Heart left ventricle (tissue), 16 donors: ENCODE data around the gene TCFL5. TPM values are rescaled to one million over a fixed set of nuclear protein-coding genes. Genes with fewer than 3 reads are reported as not detected.

Experiments
- ATAC-seq, 4 donors: fragments of 200-7000 bp; cut with Tn5 transposase; one replicate each; pipeline ENCODE4 v1.9.1; 2020 to 2022; ENCODE audit warnings: moderate library complexity in 4 of 4, mild to moderate bottlenecking in 3 of 4, moderate number of reproducible peaks in 1 of 4
- DNase-seq, 5 donors: peaks; one replicate each; pipeline ENCODE4 v3.0.0-alpha.2; 2020
- H3K27ac ChIP-seq, 12 donors: fragments of 200-600 bp; sonication (generic) in 4 of 12; one replicate each; pipeline versions ENCODE4 v1.5.0 to v1.8.0; 2016 to 2022; ENCODE audit warnings: mild to moderate bottlenecking in 2 of 12
- H3K27me3 ChIP-seq, 9 donors: fragments of 200-600 bp; sonication (generic) in 2 of 9; one replicate each; pipeline versions ENCODE4 v1.5.1 to v1.8.0; 2016 to 2022; ENCODE audit warnings: mild to moderate bottlenecking in 3 of 9
- H3K36me3 ChIP-seq, 9 donors: fragments of 200-600 bp; sonication (generic) in 2 of 9; one replicate each; pipeline versions ENCODE4 v1.5.0 to v1.8.0; 2018 to 2022; ENCODE audit warnings: mild to moderate bottlenecking in 2 of 9
- H3K4me1 ChIP-seq, 12 donors: fragments of 200-600 bp; sonication (generic) in 4 of 12; one replicate each; pipeline versions ENCODE4 v1.5.0 to v1.8.0; 2016 to 2022; ENCODE audit warnings: mild to moderate bottlenecking in 3 of 12
- H3K4me3 ChIP-seq, 12 donors: fragments of 200-600 bp; sonication (generic) in 4 of 12; one replicate each; pipeline versions ENCODE4 v1.5.0 to v1.8.0; 2017 to 2022; ENCODE audit warnings: mild to moderate bottlenecking in 9 of 12, moderate library complexity in 4 of 12
- H3K9me3 ChIP-seq, 12 donors: fragments of 200-600 bp; sonication (generic) in 4 of 12; one replicate each; pipeline versions ENCODE4 v1.5.0 to v1.8.0; 2016 to 2022; ENCODE audit warnings: mild to moderate bottlenecking in 1 of 12
- CTCF ChIP-seq, 12 donors: fragments of 200-600 bp; sonication (generic) in 4 of 12; IDR thresholded peaks; one replicate each; pipeline versions ENCODE4 v1.5.0 to v1.8.0; 2018 to 2022; ENCODE audit warnings: antibody characterized with exemption in 12 of 12, mild to moderate bottlenecking in 5 of 12
- POLR2A ChIP-seq, 2 donors: fragments of 450-650 bp; IDR thresholded peaks; one replicate each; pipeline ENCODE4 v1.6.1; 2017; ENCODE audit warnings: antibody characterized with exemption in 2 of 2, mild to moderate bottlenecking in 2 of 2, moderate library complexity in 2 of 2
- WGBS, 4 donors: extraction: QIAGEN DNeasy Blood & Tissue Kit in 2 of 4; methylation state at CpG; one replicate each; pipeline versions ENCODE4 v1.1.5 to v1.1.7; 2013 to 2018; 5-methylcytosine and 5-hydroxymethylcytosine counted together
- intact Hi-C, 10 donors: fragments of 100-400 bp; cut with DNase I; formaldehyde crosslinking; loops; one replicate each; pipeline versions ENCODE4 v1.11.1 to v1.14.2; 2022
- long read RNA-seq, 3 donors: library from polyadenylated mRNA; unstranded; transcript quantifications; one replicate each; pipeline ENCODE4 v2.0.0, GENCODE V29; 2020 to 2021
- polyA plus RNA-seq, 2 donors: library from polyadenylated mRNA; stranded (reverse); fragments of 200-250 nt; gene quantifications; one replicate each; pipeline ENCODE4 v1.2.3, GENCODE V29; 2013
- total RNA-seq, 9 donors: library from RNA; depleted of rRNA in 2 of 9; stranded (reverse); fragments of >200 nt in 2 of 9; fragmentation: NEBNext Ultra II Directional in 3 of 9; extraction: Animal tissue kit (Norgen Biotek cat#: 25700) in 3 of 9; gene quantifications; one replicate each; pipeline versions ENCODE4 v1.1.0 to v1.2.4, GENCODE V29; 2016 to 2023
- donor health status: ischemic (EF 13 %, LVEDD 7.1; RV severe dilation, severe dysfunction).
- donor health status: healthy with polysubstance abuse.
- donor health status: DM: no; HTN: yes; CAD: no.
- donor health status: DM: no; HTN: no; CAD: no.
- donor health status: ischemic (EF 25% LVEDD 6.9; RV normal size, moderate dysfunction).
- donor health status: ischemic (EF 25% LVEDD 5.7; RV mildly dilated, moderate dysfunction).
- donor health status: healthy.
- donor health status: DM: yes; HTN: yes; CAD: no.
- donor health status: ischemic (EF 35%, LVEDD 5.7; RV mildly dilated, moderate dysfunction).
- donor health status: nonischemic (EF 11% LVEDD 7.7; RV severe dilation, severe dysfunction).
- donor health status: DM: yes; HTN: yes; CAD: no.
- donor health status: PGD.
- donor health status: ischemic (EF 29% LVEDD 5.4; RV normal size, mild dysfunction).
- donor health status: nonischemic (EF 23%, LVEDD 6.1; RV moderate dilation, normal function).

Gene TCFL5
- total RNA-seq, result 1 to 10 TPM; 4.5 to 8.2 (median 6.1) TPM
- polyA plus RNA-seq, result 1 to 10 TPM; 2.5 to 3.7 TPM
- long read RNA-seq, donor 1, partial matches to known transcripts, result 1 of 19 reads
- long read RNA-seq, donor 1, other reads (novel, unspliced or antisense), result 15 of 19 reads
- long read RNA-seq, donor 2, result 0 reads
- long read RNA-seq, donor 3, partial matches to known transcripts, result 2 of 18 reads
- long read RNA-seq, donor 3, other reads (novel, unspliced or antisense), result 12 of 18 reads

GRCh38 chr20:62861726-62862336 lies at the start of gene TCFL5:
Gene TCFL5, minus strand, starts transcription at chr20:62861822. Its CDS starts 152 bp downstream, at chr20:62861670.
- WGBS, 4 donors, result 9 to 34% (median 17%) methylated on average over 17 to 70 of the region's 70 CpGs
- peaks cover 0 to 12% (median 6%) of the 10 kb centered on the region in 9 donors for H3K36me3 ChIP-seq
- no peaks in the 10 kb centered on the region for H3K9me3 ChIP-seq
- TF ChIP-seq CTCF (IDR thresholded peaks at IDR 0.05) (no peak), POLR2A (IDR thresholded peaks at IDR 0.05) (peak in 1 of 2 donors; percentile 20)
- peak within 1 kb of the TSS in 6 of 12 donors; percentile 32 to 72 (median 42) for H3K27ac ChIP-seq
- H3K4me3 ChIP-seq, result peak within 1 kb of the TSS in 11 of 12 donors; percentile 14 to 66 (median 50)
- peaks cover 0 to 21% (median 12%) of the 10 kb centered on the region in 12 donors for H3K4me1 ChIP-seq
- DNase-seq (peak; percentile 89 to 97 (median 90)), ATAC-seq (peak; percentile 84 to 98 (median 98))
- no peaks in the 10 kb centered on the region for H3K27me3 ChIP-seq
- intact Hi-C loops, result loop anchor here in 2 of 10 donors (5.0 kb wide), 2 partner anchors 40 to 65 kb away; partner anchors contain the start of gene DIDO1 (in 1 of the 2)

GRCh38 chr20:62910777-62911497 lies 49.3 kb upstream of the TCFL5 start:
- Histone ChIP-seq H3K4me3 (no peak overlapping the region), H3K27me3 (no peaks in the 10 kb centered on the region), H3K27ac (no peak overlapping the region), H3K36me3 (peaks cover 5 to 81% (median 77%) of the 10 kb centered on the region in 9 donors), H3K4me1 (peaks cover 0 to 52% (median 30%) of the 10 kb centered on the region in 12 donors), H3K9me3 (no peaks in the 10 kb centered on the region)
- no peak for ATAC-seq
- 93 to 95% (median 94%) methylated on average over 35 to 45 of the region's 45 CpGs for WGBS, 4 donors
- intact Hi-C loops, result no loop called here
- DNase-seq, result no peak
- TF ChIP-seq CTCF (IDR thresholded peaks at IDR 0.05) (no peak), POLR2A (IDR thresholded peaks at IDR 0.05) (no peak)

- Histone ChIP-seq H3K4me1 (peaks cover 0 to 49% (median 32%) of the 10 kb centered on the region in 12 donors), H3K9me3 (no peaks in the 10 kb centered on the region), H3K36me3 (peaks cover 7 to 88% (median 83%) of the 10 kb centered on the region in 9 donors), H3K27me3 (no peaks in the 10 kb centered on the region), H3K27ac (no peak overlapping the region), H3K4me3 (no peak overlapping the region)
- TF ChIP-seq POLR2A (IDR thresholded peaks at IDR 0.05) (no peak), CTCF (IDR thresholded peaks at IDR 0.05) (no peak)
- intact Hi-C loops, result no loop called here
- DNase-seq (no peak), ATAC-seq (no peak)
- 88 to 92% (median 90%) methylated on average over 11 of the region's 11 CpGs for WGBS, 4 donors
Measured at GRCh38 chr20:62910217-62910766, 48.7 kb upstream of the TCFL5 start.
